HL-60 (cell line): ENCODE data around the gene WDPCP.

Experiments used
- POLR2AphosphoS5 ChIP-seq: IDR thresholded peaks from 2 replicates; pipeline ENCODE4 v1.6.1; 2012; ENCODE audit warnings: low read depth
- TF ChIP-seq, protein P1 (sequence below): IDR thresholded peaks from one replicate; pipeline ENCODE4 v1.5.1; 2011; ENCODE audit warnings: low read length, control low read depth, inconsistent platforms; ENCODE audit not compliant: insufficient read depth

DNA sequence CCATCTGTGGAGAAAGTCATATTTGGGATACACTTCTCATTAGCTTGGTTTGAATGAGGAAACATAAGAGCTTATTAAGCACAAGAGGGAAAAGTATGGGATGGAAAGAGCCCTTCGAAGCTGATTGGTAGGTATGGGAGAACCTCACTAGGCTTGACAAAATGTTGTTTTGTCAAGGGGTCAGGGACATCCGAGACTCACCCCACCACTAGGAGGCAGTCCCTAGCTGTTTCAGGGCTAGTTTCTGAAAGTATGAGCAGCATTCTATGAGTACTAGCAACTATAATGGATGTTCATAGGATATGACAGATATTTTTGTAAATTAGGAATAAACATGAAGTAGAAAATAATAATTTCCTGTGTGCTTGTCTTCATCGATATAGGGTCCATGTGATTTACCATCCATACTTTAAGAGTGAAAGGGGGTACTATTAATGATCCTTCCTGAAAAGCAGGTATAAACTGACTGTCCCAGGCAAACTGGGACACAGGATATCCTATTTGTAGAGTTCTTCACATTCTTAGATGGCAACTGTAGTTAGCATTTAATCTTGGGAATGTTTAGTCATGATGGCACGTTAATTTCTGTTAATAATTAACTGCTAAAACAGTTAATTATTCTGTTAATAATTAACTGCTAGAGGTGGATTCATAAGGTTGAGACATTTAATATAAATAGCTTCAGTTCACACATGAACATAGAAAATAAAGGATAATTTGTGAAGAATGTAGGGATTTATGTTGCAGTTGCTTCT is 509.2 kb downstream of the WDPCP start:
- TF ChIP-seq, protein P1, sequence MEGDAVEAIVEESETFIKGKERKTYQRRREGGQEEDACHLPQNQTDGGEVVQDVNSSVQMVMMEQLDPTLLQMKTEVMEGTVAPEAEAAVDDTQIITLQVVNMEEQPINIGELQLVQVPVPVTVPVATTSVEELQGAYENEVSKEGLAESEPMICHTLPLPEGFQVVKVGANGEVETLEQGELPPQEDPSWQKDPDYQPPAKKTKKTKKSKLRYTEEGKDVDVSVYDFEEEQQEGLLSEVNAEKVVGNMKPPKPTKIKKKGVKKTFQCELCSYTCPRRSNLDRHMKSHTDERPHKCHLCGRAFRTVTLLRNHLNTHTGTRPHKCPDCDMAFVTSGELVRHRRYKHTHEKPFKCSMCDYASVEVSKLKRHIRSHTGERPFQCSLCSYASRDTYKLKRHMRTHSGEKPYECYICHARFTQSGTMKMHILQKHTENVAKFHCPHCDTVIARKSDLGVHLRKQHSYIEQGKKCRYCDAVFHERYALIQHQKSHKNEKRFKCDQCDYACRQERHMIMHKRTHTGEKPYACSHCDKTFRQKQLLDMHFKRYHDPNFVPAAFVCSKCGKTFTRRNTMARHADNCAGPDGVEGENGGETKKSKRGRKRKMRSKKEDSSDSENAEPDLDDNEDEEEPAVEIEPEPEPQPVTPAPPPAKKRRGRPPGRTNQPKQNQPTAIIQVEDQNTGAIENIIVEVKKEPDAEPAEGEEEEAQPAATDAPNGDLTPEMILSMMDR = peak; percentile 24
- TF ChIP-seq POLR2AphosphoS5 = no peak
